ENCODE results near the gene MX2. TPM values are rescaled to one million over a fixed set of nuclear protein-coding genes. Genes with fewer than 3 reads are reported as not detected.

Gene MX2
- total RNA-seq, 2 donors from 2014 or later = 1.7 to 4.9 TPM

DNA sequence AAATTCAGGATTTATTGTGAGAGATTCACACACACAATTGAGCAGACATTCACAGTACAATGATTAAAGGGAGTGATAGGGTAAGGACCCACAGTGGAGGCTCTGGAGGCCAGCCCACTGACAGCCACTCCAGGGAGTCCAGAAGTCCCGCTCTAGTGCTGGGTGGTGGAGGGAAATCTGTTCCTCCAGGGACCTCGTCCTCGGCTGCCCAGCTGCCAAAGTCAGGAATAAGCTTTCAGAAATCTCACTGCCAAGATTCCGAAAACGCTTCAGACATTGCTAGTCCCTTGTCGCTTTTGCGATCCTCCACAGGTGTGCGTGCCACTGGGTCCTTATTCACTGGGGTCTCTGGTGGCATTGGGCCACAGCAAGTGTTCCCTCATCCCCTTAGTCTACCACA lies 66.5 kb downstream of the MX2 start:
- intact Hi-C loops (cut with DNase I) = loop anchor here (10.0 kb wide), 1 partner anchor 264 kb away; the partner anchor contains the start of gene BACE2
- Histone ChIP-seq H3K36me3 (no peaks in the 10 kb centered on the region), H3K27ac (no peak overlapping the region), H3K27me3 (replicated peaks; ENCODE audit: insufficient read depth) (no peaks in the 10 kb centered on the region), H3K4me3 (no peak overlapping the region), H3K4me1 (replicated peaks) (no peaks in the 10 kb centered on the region), H3K9me3 (no peaks in the 10 kb centered on the region)
- DNase-seq (ENCODE audit: low spot score) = no peak
- WGBS = 95% methylated on average over 8 of the region's 8 CpGs
- TF ChIP-seq, protein P1, sequence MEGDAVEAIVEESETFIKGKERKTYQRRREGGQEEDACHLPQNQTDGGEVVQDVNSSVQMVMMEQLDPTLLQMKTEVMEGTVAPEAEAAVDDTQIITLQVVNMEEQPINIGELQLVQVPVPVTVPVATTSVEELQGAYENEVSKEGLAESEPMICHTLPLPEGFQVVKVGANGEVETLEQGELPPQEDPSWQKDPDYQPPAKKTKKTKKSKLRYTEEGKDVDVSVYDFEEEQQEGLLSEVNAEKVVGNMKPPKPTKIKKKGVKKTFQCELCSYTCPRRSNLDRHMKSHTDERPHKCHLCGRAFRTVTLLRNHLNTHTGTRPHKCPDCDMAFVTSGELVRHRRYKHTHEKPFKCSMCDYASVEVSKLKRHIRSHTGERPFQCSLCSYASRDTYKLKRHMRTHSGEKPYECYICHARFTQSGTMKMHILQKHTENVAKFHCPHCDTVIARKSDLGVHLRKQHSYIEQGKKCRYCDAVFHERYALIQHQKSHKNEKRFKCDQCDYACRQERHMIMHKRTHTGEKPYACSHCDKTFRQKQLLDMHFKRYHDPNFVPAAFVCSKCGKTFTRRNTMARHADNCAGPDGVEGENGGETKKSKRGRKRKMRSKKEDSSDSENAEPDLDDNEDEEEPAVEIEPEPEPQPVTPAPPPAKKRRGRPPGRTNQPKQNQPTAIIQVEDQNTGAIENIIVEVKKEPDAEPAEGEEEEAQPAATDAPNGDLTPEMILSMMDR (IDR thresholded peaks at IDR 0.05) = no peak
- TF ChIP-seq POLR2A (IDR thresholded peaks at IDR 0.05) (no peak), POLR2AphosphoS5 (IDR thresholded peaks at IDR 0.05) (no peak)

DNA sequence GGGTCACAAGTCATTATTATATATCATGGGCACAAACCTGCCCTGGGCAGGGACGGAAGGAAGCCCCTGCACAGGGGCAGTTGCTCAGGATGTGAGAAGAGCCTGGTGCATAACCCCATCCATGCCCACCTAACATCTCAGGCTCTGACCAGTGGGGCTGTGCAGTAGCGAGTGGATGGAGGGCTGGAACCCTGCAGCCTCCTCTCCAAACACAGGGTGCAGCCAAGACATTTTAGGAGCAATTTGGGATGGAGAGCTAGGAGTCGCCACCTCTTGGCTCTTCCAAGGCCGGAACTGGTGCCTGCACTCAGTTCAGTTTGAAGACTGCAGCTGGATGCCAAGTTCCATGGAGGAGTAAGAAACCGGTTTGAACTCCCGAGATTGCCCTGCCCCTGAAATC lies 67.0 kb downstream of the MX2 start:
- 91% methylated on average over 6 of the region's 6 CpGs for whole genome bisulfite sequencing
- H3K27ac ChIP-seq = no peak overlapping the region
- intact Hi-C loops (cut with DNase I) = loop anchor here (10.0 kb wide), 1 partner anchor 264 kb away; the partner anchor contains the start of gene BACE2
- no peak for DNase-seq (ENCODE audit: low spot score)
- TF ChIP-seq POLR2AphosphoS5 (IDR thresholded peaks at IDR 0.05) (no peak), POLR2A (IDR thresholded peaks at IDR 0.05) (no peak)
- TF ChIP-seq, protein P1 (IDR thresholded peaks at IDR 0.05) = no peak
- H3K9me3 ChIP-seq = no peaks in the 10 kb centered on the region
- H3K36me3 ChIP-seq = no peaks in the 10 kb centered on the region
- H3K4me1 ChIP-seq (replicated peaks) = no peaks in the 10 kb centered on the region
- no peak overlapping the region for H3K4me3 ChIP-seq
- H3K27me3 ChIP-seq (replicated peaks; ENCODE audit: insufficient read depth) = no peaks in the 10 kb centered on the region

DNA sequence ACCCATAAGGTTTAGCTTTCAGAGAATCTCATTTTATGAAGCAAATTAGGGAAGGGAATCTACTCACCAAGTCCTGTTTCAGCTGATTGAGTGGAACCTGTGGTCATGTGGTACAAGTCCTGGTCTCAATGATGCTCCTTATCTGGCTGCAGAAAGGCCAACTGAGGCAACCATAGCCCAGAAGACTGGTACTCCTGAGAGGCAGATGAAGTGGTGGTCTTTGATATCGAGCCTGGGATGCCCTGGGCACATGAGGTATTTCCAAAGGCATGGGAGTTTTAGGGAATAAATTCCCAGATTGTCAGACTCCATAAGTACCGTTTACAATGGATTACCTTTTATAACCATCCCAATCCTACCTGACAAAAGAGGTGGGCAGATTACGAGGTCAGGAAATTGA lies 67.5 kb downstream of the MX2 start:
- WGBS = 94% methylated on average over 3 of the region's 3 CpGs
- H3K36me3 ChIP-seq = no peaks in the 10 kb centered on the region
- TF ChIP-seq POLR2A (IDR thresholded peaks at IDR 0.05) (no peak), POLR2AphosphoS5 (IDR thresholded peaks at IDR 0.05) (no peak)
- TF ChIP-seq, protein P1 (IDR thresholded peaks at IDR 0.05) = no peak

DNA sequence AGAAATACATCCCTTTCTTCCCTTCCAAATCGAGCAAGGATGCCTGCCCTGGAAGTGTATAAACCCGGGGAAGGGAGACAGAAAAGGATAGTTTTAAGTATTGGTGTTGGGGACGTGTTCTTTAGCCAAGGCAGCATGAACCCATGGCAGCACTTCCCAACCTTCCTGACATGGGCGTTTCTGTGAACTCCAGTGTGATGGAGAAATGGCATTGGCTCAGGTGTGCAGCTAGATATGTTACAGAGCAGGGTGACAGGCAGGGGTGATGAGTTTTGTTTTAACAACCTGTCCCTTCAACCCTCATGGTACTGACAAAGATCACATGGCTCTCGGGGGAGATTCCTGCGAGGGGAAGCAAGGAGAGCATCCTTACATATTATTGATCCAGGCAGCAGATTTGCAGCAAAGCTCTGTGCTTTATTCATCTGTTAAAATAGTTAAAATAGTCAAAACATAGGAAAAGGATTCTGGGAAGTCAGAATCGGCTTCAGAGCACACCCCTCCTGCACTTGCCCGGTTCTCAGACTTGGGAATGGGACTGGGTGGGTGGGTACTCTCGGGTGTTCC lies 68.2 kb downstream of the MX2 start:
- Histone ChIP-seq H3K4me3 (no peak overlapping the region), H3K36me3 (no peaks in the 10 kb centered on the region), H3K27me3 (replicated peaks; ENCODE audit: insufficient read depth) (no peaks in the 10 kb centered on the region), H3K4me1 (replicated peaks) (no peaks in the 10 kb centered on the region), H3K27ac (no peak overlapping the region), H3K9me3 (no peaks in the 10 kb centered on the region)
- TF ChIP-seq POLR2AphosphoS5 (IDR thresholded peaks at IDR 0.05) (no peak), POLR2A (IDR thresholded peaks at IDR 0.05) (no peak)
- TF ChIP-seq, protein P1 (IDR thresholded peaks at IDR 0.05) = no peak
- WGBS = 78% methylated on average over 9 of the region's 9 CpGs
- intact Hi-C loops (cut with DNase I) = loop anchor here (10.0 kb wide), 1 partner anchor 265 kb away; the partner anchor contains the start of gene BACE2
- DNase-seq (ENCODE audit: low spot score) = no peak

More for the DNA sequence above, 67.5 kb downstream of the MX2 start:
- H3K27me3 ChIP-seq (replicated peaks; ENCODE audit: insufficient read depth) = no peaks in the 10 kb centered on the region
- H3K9me3 ChIP-seq = no peaks in the 10 kb centered on the region
- no peaks in the 10 kb centered on the region for H3K4me1 ChIP-seq (replicated peaks)
- no peak for DNase-seq (ENCODE audit: low spot score)
- H3K4me3 ChIP-seq = no peak overlapping the region
- intact Hi-C loops (cut with DNase I) = loop anchor here (10.0 kb wide), 1 partner anchor 265 kb away; the partner anchor contains the start of gene BACE2
- H3K27ac ChIP-seq = no peak overlapping the region
